Esophagus squamous epithelium (tissue), 4 donors: ENCODE data around the gene APCDD1.

Experiments
- POLR2A ChIP-seq, 4 donors: fragments of 450-650 bp; IDR thresholded peaks; one replicate each; pipeline ENCODE4 v1.6.1; 2017; ENCODE audit warnings: antibody characterized with exemption in 4 of 4, mild to moderate bottlenecking in 4 of 4, moderate library complexity in 3 of 4
- TF ChIP-seq, protein P1 (sequence below), 6 experiments: fragments of 450-650 bp in 4 of 6; fragments of 200-600 bp in 2 of 6; sonication (generic) in 2 of 6; IDR thresholded peaks; one replicate each; pipeline ENCODE4 v1.5.1; 2016 to 2019; ENCODE audit warnings: antibody characterized with exemption in 6 of 6, mild to moderate bottlenecking in 4 of 6, moderate library complexity in 4 of 6

- TF ChIP-seq, protein P1, sequence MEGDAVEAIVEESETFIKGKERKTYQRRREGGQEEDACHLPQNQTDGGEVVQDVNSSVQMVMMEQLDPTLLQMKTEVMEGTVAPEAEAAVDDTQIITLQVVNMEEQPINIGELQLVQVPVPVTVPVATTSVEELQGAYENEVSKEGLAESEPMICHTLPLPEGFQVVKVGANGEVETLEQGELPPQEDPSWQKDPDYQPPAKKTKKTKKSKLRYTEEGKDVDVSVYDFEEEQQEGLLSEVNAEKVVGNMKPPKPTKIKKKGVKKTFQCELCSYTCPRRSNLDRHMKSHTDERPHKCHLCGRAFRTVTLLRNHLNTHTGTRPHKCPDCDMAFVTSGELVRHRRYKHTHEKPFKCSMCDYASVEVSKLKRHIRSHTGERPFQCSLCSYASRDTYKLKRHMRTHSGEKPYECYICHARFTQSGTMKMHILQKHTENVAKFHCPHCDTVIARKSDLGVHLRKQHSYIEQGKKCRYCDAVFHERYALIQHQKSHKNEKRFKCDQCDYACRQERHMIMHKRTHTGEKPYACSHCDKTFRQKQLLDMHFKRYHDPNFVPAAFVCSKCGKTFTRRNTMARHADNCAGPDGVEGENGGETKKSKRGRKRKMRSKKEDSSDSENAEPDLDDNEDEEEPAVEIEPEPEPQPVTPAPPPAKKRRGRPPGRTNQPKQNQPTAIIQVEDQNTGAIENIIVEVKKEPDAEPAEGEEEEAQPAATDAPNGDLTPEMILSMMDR (IDR thresholded peaks at IDR 0.05) = no peak
- TF ChIP-seq POLR2A (IDR thresholded peaks at IDR 0.05) = no peak
These were observed 35.6 kb upstream of the APCDD1 start for GRCh38 chr18:10418836-10419235.
